ENCODE measurements around the gene DGKZ. TPM values are rescaled to one million over a fixed set of nuclear protein-coding genes. Genes with fewer than 3 reads are reported as not detected.

The DGKZ gene
- total RNA-seq, 1 donor from 2014 or later: 50.6 TPM

DNA sequence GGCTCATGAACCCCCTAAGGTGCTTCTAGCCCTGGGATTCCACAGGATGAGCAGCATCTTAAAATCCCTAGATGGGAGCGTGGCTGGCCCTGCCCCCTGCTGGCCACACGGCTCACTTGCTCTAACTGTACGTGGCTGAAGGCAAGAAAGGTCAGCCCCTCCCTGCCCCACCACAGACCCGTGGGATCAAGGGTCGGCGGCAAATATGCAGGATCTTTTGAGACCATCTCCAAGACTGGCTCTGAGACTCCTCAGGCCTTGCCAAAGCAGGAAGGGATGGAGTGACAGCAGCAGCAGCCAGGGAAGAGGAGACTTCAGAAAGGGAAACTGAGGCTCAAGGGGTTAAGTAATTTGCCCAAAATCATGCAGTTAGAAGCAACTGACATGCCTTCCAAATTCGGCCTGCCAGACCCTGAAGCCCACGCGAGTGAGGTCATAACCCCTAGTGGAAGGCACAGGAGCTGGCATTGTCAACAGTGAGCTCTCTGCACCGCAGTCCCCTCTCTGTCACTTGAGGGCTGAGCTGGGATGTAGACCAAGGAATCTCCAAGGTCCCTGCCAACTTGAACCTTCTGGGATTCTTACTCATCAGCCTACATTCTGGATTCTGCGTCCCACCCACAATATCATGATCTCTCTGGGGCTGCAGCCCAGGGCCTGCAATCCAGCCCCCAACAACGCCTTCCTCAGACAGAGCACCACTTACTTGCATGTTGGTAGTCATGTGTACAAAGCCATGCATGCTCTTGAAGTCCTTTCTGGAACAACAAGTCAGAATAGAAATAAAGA lies 38.4 kb upstream of the DGKZ start:
- peak; percentile 47 to 80 for DNase-seq (ENCODE audit: low spot score in 2 of 2, unreplicated experiment in 2 of 2)
- no peak overlapping the region for H3K27ac Mint-ChIP-seq
- H3K4me1 Mint-ChIP-seq: peaks cover 5% of the 10 kb centered on the region
- H3K9me3 Mint-ChIP-seq: no peaks in the 10 kb centered on the region
- H3K4me3 Mint-ChIP-seq: no peak overlapping the region
- no peaks in the 10 kb centered on the region for H3K27me3 Mint-ChIP-seq (ENCODE audit: low read depth)
- TF ChIP-seq, protein P1, sequence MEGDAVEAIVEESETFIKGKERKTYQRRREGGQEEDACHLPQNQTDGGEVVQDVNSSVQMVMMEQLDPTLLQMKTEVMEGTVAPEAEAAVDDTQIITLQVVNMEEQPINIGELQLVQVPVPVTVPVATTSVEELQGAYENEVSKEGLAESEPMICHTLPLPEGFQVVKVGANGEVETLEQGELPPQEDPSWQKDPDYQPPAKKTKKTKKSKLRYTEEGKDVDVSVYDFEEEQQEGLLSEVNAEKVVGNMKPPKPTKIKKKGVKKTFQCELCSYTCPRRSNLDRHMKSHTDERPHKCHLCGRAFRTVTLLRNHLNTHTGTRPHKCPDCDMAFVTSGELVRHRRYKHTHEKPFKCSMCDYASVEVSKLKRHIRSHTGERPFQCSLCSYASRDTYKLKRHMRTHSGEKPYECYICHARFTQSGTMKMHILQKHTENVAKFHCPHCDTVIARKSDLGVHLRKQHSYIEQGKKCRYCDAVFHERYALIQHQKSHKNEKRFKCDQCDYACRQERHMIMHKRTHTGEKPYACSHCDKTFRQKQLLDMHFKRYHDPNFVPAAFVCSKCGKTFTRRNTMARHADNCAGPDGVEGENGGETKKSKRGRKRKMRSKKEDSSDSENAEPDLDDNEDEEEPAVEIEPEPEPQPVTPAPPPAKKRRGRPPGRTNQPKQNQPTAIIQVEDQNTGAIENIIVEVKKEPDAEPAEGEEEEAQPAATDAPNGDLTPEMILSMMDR (IDR thresholded peaks at IDR 0.05; ENCODE audit: unreplicated experiment): peak; percentile 90
- H3K36me3 Mint-ChIP-seq: no peaks in the 10 kb centered on the region

DNA sequence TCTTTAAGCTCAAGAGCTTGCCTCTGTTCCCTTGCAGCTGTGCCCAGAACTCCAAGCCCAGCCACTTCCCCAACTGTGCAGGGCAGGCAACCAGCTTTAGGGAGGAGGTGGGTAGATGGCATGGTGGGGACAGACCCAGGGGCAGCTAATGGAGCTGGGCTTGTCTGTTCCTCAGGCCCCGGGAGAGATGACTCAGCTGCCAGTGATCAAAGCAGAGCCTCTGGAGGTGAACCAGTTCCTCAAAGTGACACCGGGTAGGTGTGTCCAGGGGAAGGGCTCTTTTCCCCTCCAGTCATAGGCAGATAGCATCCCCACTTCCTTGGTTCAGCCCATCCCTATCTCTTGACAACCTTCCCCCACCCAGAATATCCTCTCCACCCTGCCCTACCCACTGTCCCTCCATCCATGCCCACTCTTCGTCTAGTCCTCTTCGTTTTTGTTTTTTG lies 37.4 kb upstream of the DGKZ start:
- Mint-ChIP-seq H3K27ac (no peak overlapping the region), H3K4me3 (no peak overlapping the region), H3K27me3 (ENCODE audit: low read depth) (no peaks in the 10 kb centered on the region), H3K9me3 (no peaks in the 10 kb centered on the region), H3K4me1 (peaks cover 5% of the 10 kb centered on the region), H3K36me3 (no peaks in the 10 kb centered on the region)
- TF ChIP-seq, protein P1 (IDR thresholded peaks at IDR 0.05; ENCODE audit: unreplicated experiment): no peak
- DNase-seq (ENCODE audit: low spot score in 2 of 2, unreplicated experiment in 2 of 2): no peak

DNA sequence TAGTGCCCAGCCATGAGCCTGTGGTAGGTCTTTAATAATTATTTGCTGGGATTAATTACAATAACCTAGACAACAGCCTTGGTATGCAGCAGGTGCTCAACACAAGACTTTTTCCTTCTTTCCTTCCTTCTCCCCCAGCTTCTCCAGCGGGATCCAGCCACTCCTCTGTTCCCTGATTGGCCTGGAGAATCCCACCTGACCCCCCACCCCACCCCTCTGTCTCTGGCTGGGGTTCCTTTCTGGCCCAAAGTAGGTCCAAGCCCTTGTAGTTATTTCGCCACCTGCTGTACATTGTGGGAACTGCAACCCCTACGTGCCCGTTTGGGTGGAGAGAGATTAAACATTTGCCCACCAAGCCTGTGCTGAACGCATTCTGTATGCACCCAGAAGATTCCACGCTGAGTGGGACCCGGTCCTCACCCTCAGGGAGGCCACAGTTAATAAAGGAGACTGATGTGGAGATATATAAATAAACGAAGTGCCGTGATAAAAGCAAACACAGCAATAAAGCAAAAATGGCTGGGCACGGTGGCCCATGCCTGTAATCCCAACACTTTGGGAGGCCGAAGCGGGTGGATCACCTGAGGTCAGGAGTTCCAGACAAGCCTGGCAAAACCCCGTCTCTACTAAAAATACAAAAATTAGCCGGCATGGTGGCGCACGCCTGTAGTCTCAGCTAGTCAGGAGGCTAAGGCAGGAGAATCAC lies 32.1 kb upstream of the DGKZ start:
- Mint-ChIP-seq H3K36me3 (peaks cover 2% of the 10 kb centered on the region), H3K4me1 (peaks cover 2% of the 10 kb centered on the region), H3K9me3 (no peaks in the 10 kb centered on the region), H3K27me3 (ENCODE audit: low read depth) (no peaks in the 10 kb centered on the region), H3K4me3 (no peak overlapping the region), H3K27ac (no peak overlapping the region)
- DNase-seq (ENCODE audit: low spot score in 2 of 2, unreplicated experiment in 2 of 2): peak in 1 of 2 experiments; percentile 74
- TF ChIP-seq, protein P1 (IDR thresholded peaks at IDR 0.05; ENCODE audit: unreplicated experiment): peak; percentile 94

DNA sequence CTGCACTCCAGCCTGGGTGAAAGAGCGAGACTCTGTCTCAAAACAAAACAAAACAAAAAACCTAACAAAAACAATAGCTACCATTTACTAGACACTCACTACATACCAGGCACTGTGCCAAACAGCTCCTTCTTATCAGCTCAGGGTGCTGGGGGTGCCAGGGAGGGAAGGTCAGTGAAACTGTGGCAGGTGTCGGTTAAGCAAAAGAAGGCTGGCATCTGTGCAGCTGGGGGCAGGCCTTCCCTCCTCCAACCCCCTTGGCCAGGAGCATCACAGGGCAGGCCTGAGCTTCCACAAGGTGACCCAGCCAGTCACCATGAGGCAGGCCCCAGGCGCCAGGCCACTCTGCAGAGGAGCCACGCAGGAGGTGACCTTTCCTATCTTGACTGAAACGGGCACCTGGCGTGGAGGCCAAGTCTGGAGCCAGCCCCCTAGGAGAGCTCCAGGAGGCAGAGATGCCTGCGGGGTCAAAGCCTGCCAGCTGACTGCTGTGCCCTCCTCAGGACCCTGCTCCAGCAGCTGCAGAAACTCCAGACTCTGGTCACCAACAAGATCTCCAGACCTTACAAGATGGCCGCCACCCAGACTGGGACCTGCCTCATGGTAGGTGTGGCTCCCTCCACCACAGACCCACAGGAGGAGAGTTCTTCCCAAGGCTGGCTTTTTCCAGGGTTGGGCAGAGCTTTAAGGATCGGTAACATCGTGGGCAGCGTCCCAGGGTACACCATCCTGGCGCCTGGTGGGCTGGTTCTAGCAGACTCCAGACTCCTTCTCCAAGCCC lies 31.3 kb upstream of the DGKZ start:
- TF ChIP-seq, protein P1 (IDR thresholded peaks at IDR 0.05; ENCODE audit: unreplicated experiment): no peak
- H3K36me3 Mint-ChIP-seq: peaks cover 2% of the 10 kb centered on the region
- H3K9me3 Mint-ChIP-seq: no peaks in the 10 kb centered on the region
- peaks cover 2% of the 10 kb centered on the region for H3K4me1 Mint-ChIP-seq
- H3K4me3 Mint-ChIP-seq: no peak overlapping the region
- no peak overlapping the region for H3K27ac Mint-ChIP-seq
- H3K27me3 Mint-ChIP-seq (ENCODE audit: low read depth): no peaks in the 10 kb centered on the region
- no peak for DNase-seq (ENCODE audit: low spot score in 2 of 2, unreplicated experiment in 2 of 2)

DNA sequence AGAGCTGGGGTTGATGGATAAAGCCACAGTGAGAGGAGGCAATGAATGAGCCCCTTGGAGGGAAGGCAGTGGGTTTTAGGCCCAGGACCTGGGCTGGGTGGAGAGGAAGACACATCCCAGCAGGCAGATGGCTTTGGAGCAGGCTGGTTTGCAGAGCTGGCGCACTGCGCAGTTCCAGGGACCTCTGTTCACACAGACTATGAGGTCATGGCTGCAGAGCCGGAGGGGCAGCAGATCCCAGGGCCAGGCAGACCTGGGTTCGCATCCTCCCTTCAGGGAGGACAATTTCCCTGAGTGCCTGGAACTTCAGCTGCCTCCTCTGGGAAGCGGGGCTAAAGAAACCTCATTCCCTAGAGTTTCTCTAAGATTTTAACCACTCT lies 28.2 kb upstream of the DGKZ start:
- Mint-ChIP-seq H3K27ac (no peak overlapping the region), H3K4me1 (peaks cover 2% of the 10 kb centered on the region), H3K9me3 (no peaks in the 10 kb centered on the region), H3K4me3 (no peak overlapping the region), H3K27me3 (ENCODE audit: low read depth) (no peaks in the 10 kb centered on the region), H3K36me3 (peaks cover 7% of the 10 kb centered on the region)
- DNase-seq (ENCODE audit: low spot score in 2 of 2, unreplicated experiment in 2 of 2): no peak
- TF ChIP-seq, protein P1 (IDR thresholded peaks at IDR 0.05; ENCODE audit: unreplicated experiment): no peak
